ENCODE data around the gene SYCP2.
A peak's percentile ranks its signal among the peaks of the same experiment; 100 is the strongest.
"Not testable (repeated sequence)": the region's sequence is repeated elsewhere in the genome, so short reads cannot be mapped to it uniquely, and the experiment has no call there.

The SYCP2 gene, protein sequence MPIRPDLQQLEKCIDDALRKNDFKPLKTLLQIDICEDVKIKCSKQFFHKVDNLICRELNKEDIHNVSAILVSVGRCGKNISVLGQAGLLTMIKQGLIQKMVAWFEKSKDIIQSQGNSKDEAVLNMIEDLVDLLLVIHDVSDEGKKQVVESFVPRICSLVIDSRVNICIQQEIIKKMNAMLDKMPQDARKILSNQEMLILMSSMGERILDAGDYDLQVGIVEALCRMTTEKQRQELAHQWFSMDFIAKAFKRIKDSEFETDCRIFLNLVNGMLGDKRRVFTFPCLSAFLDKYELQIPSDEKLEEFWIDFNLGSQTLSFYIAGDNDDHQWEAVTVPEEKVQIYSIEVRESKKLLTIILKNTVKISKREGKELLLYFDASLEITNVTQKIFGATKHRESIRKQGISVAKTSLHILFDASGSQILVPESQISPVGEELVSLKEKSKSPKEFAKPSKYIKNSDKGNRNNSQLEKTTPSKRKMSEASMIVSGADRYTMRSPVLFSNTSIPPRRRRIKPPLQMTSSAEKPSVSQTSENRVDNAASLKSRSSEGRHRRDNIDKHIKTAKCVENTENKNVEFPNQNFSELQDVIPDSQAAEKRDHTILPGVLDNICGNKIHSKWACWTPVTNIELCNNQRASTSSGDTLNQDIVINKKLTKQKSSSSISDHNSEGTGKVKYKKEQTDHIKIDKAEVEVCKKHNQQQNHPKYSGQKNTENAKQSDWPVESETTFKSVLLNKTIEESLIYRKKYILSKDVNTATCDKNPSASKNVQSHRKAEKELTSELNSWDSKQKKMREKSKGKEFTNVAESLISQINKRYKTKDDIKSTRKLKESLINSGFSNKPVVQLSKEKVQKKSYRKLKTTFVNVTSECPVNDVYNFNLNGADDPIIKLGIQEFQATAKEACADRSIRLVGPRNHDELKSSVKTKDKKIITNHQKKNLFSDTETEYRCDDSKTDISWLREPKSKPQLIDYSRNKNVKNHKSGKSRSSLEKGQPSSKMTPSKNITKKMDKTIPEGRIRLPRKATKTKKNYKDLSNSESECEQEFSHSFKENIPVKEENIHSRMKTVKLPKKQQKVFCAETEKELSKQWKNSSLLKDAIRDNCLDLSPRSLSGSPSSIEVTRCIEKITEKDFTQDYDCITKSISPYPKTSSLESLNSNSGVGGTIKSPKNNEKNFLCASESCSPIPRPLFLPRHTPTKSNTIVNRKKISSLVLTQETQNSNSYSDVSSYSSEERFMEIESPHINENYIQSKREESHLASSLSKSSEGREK (N-terminal part only)

DNA sequence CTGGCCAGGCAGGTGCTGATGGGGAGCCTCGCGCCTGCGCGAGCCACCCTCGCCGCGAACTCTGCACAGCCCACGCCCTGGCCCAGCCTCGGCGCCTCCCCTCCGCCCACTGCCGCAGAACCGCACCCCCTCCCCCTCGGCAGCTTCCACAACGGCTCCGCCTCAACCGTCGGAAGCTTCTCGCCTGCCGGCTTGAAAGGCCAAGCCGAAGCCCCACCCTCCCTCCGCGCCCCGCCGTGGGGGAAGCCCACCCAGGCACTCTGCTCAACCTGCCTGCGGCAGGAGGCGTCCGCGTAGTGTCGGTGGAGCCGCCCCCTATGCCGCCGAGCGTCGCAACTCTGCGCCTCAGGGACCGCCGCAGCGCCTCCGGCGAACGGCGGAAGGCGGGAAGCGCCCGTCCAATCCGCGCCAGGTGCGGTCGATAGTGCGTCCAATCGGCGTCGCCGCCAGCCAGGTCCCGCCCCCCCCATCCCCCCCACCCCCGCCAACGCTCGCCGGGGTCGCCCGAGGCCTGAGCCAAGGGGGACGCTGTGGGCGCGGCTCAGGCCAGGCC lies at the start of gene SYCP2:
Gene SYCP2, minus strand, starts transcription at position 342 of the 553 bp plus-strand sequence. CDS start 11,224 bp downstream, outside the sequence.
- no peak for DNase-seq

DNA sequence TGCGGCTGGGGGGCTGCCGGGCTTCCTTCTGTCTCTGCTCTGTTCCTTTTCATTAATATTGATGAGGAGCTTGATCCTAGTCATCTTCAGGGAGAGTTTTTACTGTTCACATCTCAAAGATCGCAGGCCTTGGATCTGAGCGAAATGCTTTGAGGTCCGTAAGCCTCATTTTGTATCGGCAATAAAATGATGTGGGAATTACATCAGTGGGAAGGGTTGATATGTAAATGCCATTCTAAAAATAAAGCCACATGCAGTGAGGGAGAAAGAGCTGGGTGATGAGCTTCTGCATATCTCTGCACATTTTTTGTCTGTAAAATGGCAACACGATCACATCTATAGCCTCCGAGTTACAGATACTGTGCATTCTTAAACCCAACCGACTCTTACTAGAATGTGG lies 49.6 kb upstream of the SYCP2 start:
- DNase-seq, result no peak

DNA sequence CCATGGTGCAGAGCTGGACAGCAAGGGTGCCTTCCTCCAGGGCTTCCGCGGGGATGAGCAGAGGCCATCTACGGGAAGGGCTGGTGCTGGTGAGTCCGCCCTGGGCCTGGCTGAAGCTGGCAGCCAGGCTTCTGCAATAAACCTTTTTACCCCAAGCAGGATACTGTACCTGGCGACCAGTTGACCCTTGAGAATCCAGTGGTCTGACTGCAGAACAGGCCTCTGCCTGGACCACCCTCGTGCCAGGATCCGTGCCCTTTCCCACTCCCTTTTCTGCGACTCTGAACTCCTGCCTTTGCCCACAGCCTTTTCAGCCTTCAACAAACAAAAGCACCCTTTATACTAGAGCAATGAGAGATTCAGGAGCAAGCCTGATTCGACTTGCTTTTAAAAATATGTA lies 43.6 kb upstream of the SYCP2 start:
- DNase-seq, result no peak

DNA sequence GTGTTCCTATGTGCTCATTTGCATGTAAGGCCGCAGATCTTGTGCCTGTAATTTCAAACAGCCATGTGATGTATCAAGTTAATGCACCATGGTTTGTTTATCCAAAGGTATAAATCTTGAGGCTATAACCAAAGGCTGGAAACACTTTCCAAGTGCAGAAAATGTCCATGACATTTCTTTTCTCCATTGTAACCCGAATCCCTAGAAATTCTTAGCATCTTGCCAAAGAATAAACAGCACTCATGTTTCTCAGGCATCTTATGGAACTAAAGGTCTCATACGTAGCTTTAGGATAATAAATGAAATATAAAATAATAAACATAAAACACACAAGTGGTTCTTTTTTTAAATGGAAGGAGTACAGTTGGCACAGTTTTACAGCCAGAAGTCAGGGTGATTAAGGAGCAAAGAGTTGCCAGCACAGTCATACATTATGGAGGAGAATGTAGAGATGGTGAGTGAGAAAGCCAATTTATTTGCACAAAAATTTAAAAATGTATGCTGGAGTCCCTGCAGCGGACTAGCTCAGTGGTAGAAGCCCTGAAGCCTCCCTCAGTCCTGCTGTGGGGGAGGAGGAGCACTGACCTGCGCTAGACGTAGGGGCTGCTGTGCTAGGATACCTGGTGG lies 42.8 kb upstream of the SYCP2 start:
- no peak for DNase-seq

DNA sequence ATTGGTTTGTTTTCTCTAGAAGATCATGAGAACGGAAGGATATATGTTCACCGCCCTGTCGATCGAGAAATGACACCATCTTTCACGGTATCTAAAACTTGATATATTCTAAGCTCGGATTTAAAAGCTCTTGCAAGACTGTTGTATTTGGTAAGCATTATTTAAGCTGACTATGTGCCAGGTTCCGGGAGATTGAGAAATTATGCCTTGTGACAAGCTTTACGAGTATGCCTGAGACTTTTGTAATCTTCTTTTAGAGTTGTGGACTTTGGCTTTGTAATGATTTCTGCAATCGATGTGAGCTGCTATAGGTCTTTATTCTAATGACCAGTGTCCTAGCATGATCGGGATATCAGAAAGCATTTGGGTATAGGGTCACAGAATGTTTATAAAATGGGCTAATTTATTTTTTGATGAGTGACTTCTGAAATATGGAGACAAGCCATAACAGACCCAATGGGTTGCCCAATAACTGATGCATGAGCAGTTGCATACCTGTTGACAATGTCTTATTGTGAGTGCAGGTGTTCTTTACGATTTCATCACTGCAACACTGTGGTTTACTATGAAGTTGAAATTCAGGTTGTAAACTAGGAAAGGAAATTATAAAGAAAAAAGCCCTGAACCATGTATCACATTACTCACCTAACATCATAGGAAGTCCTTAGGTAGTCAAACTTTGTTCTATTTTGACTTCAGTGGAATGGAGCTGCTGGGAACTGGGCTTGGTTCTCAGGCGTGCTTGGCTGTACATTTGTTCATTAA lies 38.8 kb upstream of the SYCP2 start:
- no peak for DNase-seq

DNA sequence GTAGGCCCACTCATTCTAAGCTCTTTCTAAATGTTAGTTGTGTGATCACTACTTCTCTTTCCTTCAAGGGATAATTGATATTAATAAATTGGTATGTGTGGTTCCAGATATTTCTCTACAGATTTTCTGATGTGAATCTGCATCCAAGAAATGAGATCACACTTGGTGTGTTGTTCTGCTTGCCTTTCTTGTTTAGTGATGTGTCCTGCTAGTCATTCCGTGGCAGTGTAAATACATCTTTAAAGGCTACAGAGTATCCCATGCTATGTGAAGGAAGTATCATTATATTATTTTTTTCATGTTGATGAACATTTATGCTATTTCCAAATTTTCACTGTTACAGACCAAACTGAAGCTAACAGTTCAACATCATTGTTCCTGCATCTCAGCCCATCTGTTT lies 38.0 kb upstream of the SYCP2 start:
- no peak for DNase-seq

DNA sequence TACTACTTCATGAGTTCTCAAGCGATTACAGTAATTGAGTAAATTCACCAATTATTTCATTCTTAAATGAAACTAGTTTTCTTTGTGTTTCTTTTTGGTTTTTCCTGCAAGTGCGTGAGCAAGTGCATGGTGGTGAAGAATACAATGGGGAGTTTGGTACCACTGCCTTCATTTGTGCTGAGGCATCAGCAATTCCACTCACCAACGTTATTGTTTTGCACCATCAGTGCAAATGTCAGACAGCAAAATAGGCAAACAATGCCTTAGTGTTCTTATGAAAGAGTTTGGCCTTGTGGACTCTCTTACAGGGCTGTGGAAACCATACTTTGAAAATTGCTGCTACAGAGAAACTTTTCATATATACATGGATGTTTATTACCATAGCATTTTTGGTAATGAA lies 33.0 kb upstream of the SYCP2 start:
- no peak for DNase-seq

DNA sequence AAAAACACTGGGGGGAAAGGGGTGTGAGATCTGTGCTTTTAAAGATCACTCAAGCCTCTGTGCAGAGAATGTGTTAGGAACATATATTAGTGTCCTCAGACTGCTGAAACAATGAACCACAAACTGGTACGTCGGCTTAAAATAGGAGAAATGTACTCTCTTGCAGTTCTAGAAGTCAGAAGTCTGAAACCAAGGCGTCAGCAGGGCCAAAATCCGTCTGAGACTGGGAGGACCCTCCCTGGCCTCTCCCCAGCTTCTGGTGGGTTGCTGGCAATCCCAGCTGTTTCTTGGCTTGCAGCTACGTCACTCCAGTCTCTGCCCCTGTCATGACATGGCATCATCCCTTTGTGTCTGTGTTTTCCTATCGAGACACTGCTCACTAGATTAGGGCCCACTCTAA lies 28.7 kb upstream of the SYCP2 start:
- no peak for DNase-seq

DNA sequence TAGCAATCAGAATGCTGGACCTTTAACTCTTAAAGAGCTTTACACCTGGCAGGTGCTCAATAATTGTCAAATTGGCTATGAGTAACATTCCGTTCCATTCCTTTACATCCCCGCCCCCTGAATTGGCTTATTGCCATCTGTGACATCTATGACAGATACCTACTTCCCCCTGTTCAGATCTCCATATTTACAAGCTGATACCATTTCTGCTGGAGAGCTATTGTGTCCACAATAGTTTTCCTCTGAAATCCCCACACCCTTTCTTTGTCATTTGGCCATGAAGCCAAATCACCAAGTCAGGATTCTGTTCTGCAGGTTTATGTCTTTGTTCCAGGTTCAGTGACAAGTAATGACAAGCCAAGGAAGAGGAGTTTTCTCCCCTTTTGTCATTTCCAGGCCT lies 28.0 kb upstream of the SYCP2 start:
- DNase-seq, result no peak

DNA sequence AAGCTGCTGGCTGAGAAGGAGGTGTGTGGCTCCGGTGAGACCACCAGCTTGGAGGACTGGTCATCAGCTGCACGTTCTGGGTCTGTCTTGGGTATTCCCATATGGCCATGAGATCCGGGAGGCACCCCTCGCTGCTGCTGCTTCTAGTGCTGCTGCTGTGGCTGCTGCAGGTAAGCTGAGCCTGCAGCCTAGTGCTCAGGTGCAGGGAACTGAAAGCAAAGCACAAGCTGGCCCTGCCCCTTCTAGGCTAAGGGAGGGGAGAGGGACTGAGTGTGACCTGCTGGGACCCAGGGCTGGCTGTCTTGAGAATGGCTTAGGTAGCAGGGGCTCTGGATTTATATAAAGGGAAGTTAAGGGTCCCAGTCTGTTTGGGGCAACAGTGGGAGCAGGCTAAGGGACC lies 25.2 kb upstream of the SYCP2 start:
- DNase-seq, result no peak

DNA sequence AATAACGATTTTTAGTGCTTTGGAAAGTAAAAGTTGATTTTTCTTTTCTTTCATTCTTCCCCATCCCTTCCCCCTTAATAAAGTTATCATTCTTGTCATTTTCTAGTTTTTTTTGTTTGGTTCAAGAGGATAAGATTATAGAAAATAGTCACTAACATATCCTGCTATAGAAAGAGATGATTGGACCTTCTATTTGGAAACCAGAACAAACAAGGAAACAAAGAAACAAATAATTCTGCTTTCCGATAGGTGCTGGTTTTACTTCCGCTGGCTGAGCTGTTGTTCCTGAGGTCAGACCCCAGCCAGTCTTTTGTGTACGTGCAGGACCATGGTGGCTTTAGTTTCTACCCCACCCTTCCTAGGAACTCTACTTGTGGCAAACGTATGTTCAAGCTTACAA lies 24.7 kb upstream of the SYCP2 start, which contains the start of gene CDH26:
Gene CDH26, plus strand, starts transcription at position 301 of the 400 bp plus-strand sequence. CDS start 304 bp downstream, outside the sequence.
- DNase-seq, result no peak

DNA sequence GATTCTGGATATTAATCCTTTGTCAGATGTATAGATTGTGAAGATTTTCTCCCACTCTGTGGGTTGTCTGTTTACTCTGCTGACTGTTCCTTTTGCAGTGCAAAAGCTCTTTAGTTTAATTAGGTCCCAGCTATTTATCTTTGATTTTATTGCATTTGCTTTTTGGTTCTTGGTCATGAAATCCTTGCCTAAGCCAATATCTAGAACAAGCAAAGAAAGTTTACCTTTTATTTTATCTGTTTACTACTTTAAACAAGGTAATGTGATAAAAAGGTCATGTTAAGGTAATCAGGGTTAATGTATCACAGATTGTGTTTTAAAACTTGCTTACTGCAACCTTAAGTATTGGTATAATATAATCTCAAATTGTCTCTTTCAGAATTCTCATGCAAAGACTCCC lies 24.1 kb upstream of the SYCP2 start:
- not testable (repeated sequence) for DNase-seq

DNA sequence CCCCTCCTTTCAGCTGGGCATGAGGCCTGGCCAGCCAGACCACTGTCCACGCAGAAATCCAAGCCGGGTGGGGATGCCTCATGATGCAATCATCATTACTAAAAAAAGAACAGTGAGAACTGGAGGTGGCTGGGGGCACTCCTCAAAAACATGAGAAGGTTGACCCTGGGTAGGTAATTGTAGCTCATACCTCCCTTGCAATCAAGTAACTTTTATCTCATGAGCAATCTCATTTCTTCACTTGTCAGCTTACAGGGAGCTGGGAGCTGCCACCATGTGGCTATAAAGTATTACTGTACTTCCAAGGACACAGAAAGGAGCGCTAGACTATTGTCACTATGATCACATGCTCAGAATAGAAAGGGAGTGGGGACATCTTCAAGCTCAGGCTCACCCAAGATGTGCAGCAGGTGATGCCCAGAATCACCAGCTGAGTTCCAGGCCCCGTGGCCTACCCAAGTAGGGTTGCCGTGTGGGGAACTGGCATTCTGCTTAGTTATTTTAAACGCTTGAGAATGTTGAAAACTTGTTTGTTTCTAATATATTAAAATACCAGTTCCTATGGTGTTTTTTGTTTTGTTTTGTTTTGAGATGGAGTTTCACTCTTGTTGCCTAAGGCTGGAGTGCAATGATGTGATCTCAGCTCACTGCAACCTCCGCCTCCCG lies 21.8 kb upstream of the SYCP2 start:
- no peak for DNase-seq

DNA sequence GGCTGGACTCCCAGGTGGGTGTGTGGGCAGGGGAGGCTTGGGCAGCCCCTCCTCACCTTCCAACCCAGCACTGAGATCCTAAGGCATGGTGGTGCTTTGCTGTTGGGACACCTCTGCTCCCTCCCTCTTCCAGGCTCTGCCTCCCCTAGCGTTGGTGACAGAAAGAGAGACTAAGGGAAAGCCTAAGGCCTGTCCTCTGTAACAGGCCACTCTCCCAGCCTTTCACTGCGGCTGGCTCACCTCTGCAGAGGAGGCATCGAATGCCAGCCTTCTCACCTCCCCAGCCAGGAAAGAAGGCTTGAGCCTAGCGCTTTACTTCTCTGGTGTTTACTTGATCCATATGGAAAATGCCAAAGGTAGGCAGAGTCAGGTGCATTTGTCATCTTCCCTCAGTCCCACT lies 21.3 kb upstream of the SYCP2 start:
- no peak for DNase-seq

DNA sequence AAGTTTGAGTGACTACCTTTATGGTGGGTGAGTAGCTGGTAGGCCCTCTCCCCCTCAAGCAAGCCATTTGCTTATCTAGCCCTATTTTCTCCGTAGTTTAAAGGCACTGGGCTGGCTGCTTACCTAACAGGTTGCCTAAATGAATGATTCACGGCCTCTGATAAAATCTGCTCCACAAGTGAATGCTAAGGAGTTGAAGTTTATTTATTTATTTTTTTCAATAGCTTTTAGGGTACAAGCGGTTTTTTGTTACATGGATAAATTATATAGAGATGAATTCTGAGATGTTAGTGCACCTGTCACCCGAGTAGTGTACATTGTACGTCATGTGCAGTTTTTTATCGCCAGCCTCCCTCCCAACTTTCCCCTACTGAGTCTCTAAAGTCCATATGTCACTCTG lies 16.5 kb upstream of the SYCP2 start:
- DNase-seq, result no peak

DNA sequence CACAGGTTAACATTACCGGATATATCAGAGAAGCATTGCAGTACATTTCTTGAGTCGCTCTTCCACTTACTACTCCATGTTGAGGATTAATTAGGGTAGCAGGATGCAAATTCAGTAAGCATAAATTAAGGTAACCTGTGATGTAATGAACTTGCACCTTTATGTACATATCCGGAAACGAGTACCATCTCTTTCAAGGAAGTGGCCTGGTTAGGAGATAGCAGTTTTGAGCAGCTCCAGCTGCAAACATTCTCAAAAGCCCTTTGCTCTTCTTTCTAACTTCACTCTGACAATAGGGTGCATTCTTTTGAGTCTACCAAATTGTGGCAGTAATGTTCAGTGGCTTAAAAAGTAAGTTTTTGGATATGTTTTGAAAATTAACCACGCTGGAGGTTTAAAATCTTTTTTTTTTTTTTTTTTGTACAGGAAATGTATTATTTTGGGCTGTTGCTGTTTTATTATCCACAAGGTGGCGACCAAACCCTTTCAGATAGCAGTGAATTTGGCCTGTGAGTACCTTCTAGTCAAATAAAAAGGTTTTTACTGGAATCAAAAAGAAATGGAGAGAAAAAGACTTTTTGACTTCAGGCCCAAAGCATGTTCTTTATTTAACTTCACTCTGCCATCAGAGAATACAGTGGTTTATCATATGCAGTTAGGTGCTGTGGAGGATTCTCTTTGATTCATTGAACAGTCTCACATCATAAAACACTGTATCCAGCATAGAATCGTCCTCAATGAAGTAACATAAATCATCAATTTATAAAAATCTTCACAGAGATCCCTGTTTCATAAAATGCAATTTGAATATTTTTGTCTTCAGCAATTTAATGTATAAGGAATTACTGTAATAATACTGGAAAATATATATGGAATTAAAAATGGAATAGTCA lies 15.6 kb upstream of the SYCP2 start:
- DNase-seq, result peak; percentile 30

DNA sequence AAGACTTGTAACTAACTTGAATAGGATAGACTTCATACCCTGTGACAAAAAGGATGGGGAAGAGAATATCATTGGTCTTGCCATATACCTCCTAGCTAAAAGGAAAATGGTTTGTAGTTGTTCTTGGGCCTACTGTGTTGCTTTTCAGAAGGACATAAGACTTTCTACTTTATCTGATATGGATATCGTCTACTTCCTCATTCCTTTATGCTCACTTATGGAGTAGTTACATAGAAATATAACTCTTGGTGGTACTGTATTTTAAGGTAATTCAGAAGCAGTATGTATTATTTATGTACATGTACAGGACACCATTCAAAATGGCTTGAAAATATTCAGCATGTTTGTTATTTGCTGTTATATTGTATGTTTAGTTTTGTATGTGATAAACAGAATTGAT lies 14.8 kb upstream of the SYCP2 start:
- DNase-seq, result no peak

DNA sequence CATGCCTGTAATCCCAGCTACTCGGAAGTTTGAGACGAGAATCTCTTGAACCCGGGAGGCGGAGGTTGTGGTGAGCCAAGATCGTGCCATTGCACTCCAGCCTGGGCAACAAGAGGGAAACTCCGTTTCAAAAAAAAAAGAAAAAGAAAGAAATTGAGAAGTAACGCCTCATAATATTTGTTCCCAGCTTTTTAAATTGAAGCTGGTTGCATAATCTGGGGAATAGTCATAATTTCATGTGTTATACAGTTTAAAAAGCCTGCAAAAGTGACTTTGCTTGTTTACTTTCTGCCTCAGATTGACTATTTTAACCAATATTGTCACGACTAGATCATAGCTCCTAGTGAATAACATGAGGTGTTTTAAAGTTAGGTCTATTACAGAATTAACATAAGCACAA lies 13.9 kb upstream of the SYCP2 start:
- no peak for DNase-seq

DNA sequence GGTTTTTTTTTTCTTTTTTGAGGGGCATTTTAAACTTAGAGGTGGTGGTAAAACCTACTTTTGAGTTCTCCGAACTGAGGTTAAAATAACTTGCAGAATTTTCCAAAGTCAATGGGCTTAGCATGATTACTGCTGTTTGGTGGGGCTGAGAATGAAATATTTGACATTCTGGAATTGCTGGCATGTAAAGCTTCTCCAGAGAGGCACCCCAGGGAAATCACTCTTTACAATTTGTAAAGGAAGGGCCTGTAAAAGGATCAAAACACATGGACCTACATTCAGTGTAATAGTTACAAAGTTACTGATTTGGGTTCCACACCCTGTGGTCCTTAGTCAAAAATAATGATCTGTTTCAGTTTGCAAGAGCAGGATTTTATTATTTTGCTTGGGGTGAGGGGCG lies 12.3 kb upstream of the SYCP2 start:
- DNase-seq, result no peak

DNA sequence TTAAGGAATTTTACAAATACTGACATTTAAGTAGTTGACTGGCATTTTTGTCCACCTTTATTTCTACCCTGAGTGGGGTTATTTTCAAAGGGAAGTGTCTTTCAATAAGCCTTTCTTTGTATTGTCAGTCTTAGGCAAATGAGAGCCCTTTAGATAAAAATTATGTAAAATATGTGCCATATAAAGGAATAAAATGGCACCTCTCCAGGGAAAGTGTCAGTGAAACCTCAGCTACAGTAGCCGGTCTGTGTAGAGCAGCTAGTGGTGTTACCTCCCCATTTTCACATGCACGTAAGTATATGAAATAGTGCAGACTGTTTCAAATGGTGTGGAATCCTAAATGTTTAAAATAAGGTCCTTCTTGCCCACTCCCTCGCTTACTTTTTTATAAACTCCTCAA lies 11.7 kb upstream of the SYCP2 start:
- DNase-seq, result no peak
